GM19395 (cell line): Measurements from ENCODE around the gene ATP9A.
"Not testable (repeated sequence)": the region's sequence is repeated elsewhere in the genome, so short reads cannot be mapped to it uniquely, and the experiment has no call there.

Experiments
- ATAC-seq: cut with Tn5 transposase; IDR thresholded peaks from one replicate; pipeline ENCODE4 v1.9.1; 2021; ENCODE audit warnings: mild to moderate bottlenecking, moderate library complexity; ENCODE audit not compliant: unreplicated experiment

ATP9A gene

DNA sequence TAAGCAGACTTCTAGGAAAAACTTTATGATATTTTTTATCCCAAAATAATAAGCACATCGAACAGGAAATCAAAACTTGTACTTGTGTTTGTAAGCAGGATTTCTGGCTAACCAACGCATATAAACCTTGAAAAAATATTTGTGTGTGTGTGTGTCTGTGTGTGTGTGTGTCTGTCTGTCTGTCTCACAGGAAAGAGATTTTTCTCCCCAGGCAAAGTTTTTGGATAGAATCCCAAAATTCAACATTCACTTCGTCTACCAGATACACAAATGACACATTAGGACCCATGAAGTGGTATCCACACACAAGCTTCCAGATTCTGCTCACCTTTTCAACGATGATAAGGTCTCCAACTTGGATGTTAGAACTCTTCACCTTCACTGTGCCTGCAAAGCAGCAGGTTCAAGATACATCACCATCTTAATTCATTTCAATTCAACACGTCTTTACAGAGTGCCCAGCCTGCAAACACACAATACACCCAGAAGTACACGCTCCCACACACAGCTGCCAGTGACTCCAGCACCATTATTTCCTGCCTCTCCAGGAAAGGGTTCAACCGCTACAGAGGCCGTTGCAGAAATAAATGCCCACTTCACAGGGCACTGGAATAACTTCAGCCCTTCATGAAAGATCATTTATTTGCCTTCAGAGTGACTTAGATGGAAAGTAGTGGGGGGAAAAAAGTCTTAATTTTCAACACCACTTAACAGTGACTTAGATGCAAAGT, 70.9 kb downstream of the ATP9A start:
- no peak for ATAC-seq

- ATAC-seq = no peak
Observed at GRCh38 chr20:51696304-51697071, 71.7 kb downstream of the ATP9A start.

GRCh38 chr20:51695574-51696303, 72.5 kb downstream of the ATP9A start:
- no peak for ATAC-seq

GRCh38 chr20:51692806-51693400, 75.3 kb downstream of the ATP9A start:
- no peak for ATAC-seq

GRCh38 chr20:51691703-51692102, 76.5 kb downstream of the ATP9A start:
- no peak for ATAC-seq

DNA sequence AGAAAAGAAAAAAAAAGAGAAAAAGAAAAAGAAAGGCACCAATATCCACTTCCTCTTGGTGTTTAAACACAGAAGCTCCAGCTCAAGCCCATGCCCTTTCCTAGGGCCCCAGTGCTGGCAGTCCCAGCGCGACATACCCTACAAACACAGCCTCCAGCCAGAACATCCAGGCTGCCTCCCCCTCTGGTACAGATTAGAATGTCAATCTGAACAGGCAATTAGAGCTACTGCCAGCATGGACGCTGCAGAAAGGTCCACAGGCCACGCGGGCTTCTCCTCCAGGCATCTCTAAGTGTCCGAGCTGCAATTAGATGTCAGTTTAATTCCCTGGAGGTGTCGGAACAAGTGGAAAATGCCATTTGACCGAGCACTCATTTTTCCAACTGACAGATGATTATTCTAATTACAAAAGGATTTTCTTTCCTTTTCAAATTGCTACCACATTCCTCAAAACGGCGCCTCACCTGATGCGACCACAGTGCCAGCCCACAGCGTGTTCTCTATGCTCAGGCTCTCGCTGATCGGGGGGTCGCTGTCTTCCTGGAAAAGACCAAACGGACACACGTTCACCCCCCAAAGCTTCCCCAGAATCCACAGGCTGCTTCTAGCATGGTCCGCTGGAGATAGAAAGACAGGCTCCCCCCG, 79.5 kb downstream of the ATP9A start:
- no peak for ATAC-seq

- ATAC-seq = no peak
Observed at GRCh38 chr20:51687630-51688029, 80.6 kb downstream of the ATP9A start.

DNA sequence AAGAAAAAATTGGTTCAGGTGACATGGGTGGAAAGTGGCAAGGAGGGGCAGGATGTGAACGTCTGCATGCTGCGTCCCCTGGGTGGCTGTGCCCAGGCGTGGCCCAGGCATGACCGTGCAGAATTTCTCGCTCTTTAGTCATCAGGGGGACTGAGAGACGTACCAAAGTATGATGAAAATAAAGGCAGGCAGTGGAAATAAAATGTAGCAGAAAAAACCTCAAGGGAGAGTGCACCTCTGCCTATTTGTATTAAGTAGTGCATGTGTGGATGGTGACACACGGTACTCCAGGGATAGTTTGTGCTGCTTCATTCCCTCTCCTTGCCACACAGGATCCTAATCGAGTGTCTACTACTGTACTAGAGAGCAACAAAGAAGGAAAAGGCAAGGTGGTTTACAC, 81.1 kb downstream of the ATP9A start:
- no peak for ATAC-seq

- ATAC-seq = not testable (repeated sequence)
Observed at GRCh38 chr20:51685494-51685893, 82.7 kb downstream of the ATP9A start.

GRCh38 chr20:51680067-51680749, 88.0 kb downstream of the ATP9A start:
- no peak for ATAC-seq

- no peak for ATAC-seq
Observed at GRCh38 chr20:51679254-51679921, 88.8 kb downstream of the ATP9A start.

DNA sequence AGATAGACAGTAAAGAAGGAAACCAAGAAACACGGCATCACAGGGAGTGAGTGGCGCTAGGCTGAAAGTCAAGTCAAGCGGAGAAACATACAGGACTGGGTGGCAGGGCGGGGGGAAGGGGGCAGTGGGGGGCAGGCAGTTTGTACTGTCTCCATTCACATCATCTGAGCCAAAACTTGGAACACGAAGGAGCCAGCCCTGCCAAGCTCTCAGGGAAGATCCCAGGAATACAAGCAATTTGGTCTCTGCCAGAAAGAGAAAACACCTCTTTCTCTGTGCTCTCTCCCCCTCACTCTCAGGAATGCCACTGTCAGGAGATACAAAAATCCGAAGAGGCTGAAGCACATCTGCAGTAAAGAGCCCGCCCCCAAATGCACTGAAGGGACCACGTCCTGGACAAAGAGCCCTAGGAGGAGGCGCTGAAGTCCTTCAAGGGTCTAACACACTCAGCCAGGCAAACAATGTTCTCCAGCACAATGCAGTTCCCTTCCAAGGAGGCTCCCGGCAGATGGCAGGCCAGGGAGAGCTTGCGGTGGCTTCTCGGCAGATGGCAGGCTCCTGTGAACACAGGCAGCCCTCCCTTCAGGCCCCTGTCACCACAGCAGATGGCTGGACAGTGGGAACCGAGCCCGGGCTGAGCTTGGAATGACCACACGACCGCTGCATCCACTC, 90.0 kb downstream of the ATP9A start:
- no peak for ATAC-seq

GRCh38 chr20:51668947-51669346, 99.2 kb downstream of the ATP9A start:
- ATAC-seq = no peak

DNA sequence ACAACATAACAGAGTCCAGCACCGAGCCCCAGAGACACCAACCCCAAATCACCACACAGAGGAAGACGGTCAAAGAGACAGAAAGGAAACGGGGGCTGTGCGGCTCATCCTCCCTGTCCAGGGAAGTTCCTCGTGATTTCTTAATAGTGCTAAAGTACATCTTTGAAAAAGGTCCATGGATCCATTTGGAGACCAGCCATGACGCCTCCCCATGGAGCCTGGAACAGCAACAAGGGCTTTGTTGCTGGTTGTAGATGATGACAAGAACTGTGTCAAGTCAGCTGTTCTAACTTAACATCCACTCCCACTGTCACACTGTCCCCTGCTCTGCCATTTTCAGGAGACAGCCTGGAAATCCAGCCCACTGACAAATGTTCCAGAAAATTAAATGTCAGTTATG, 99.7 kb downstream of the ATP9A start:
- ATAC-seq = no peak

DNA sequence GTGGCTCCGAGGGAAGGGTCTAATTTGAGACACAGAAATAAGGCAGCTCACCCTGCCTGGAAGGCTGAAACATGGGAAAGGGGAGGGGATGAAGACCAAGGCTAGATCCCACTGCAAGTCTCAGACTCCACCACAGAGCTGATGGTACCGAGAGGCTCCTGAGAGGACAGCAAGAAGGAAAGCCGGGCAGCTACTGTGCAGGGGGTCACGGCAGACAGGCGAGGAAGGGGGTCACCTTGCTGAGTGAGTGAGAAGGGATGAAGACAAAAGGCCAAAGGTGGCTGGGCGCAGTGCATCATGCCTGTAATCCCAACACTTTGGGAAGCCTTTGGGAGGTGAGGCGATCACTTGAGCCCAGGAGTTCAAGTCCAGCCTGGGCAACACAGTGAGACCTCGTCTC, 100.7 kb downstream of the ATP9A start:
- no peak for ATAC-seq

DNA sequence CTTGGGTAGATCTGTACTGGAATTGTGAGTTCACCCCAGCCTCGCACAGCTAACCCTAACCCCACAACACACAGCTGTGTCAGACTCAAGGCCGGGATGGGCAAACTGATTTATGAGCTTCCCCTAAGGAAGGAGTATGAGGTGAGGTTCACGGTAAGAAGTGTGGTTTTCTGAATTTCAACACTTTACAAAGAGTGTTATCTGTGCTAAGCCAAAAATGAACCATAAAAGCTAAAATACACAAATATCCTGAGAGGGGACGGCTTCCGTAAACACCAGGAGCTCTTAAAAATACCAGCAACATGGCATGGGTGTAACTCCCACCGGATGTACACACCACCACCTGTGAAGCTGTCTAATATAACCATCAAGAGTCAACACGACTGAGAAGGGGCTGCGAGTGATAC, 101.2 kb downstream of the ATP9A start:
- ATAC-seq = no peak

DNA sequence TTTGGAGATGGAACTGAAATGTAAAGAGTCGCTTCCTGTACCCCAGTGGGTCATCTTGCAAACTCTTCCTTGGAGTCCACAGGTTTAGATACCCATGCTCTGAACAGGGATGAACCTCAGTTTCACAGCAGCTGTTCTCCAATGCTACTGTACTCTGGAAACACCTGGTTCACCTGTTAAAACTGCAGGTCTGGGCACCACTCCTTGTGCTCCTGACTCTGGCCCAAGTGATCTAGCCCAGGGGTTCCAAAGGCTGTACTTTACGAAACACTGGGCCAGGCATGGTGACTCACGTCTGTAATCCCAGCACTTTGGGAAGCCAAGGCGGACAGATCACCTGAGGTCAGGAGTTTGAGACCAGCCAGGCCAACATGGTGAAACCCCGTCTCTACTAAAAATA, 102.1 kb downstream of the ATP9A start:
- no peak for ATAC-seq

- ATAC-seq = no peak
Observed at GRCh38 chr20:51665543-51666118, 102.6 kb downstream of the ATP9A start.
